Measurements from ENCODE around the gene TTC6.

The TTC6 gene

GRCh38 chr14:37643701-37644100 is 48.3 kb downstream of the TTC6 start:
- TF ChIP-seq CTCF (IDR thresholded peaks at IDR 0.05; ENCODE audit: low read depth, low read length, missing control alignments) = no peak
- no peak for DNase-seq (ENCODE audit: low read depth)
- in situ Hi-C loops (cut with HindIII; ENCODE audit: low sequenced_read_pairs) = no loop called here
- H3K4me3 ChIP-seq (ENCODE audit: low read depth, low read length) = no peak overlapping the region

Data from astrocyte of the cerebellum (primary cell).